Measurements from ENCODE around the gene PIEZO2.

PIEZO2 gene

DNA sequence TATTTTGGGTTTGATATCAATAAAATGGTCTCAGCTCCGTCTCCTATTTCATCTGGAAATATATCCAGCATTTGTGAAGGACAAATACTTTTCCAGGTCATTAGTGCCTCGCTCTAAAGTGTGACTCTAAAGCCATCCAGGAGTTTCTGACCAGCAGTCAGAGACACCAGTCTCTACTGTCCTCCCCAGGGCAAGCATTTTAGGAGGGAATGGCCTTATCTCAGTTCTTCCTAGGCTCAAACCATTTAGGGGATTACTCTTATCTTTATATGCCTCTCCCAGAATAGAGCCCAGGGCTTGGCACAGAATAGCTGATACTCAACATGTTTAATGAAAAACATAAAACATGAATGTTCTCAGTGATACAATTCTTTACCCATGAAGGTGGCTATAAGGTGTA, 436.0 kb downstream of the PIEZO2 start:
- TF ChIP-seq, protein P1, sequence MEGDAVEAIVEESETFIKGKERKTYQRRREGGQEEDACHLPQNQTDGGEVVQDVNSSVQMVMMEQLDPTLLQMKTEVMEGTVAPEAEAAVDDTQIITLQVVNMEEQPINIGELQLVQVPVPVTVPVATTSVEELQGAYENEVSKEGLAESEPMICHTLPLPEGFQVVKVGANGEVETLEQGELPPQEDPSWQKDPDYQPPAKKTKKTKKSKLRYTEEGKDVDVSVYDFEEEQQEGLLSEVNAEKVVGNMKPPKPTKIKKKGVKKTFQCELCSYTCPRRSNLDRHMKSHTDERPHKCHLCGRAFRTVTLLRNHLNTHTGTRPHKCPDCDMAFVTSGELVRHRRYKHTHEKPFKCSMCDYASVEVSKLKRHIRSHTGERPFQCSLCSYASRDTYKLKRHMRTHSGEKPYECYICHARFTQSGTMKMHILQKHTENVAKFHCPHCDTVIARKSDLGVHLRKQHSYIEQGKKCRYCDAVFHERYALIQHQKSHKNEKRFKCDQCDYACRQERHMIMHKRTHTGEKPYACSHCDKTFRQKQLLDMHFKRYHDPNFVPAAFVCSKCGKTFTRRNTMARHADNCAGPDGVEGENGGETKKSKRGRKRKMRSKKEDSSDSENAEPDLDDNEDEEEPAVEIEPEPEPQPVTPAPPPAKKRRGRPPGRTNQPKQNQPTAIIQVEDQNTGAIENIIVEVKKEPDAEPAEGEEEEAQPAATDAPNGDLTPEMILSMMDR (IDR thresholded peaks at IDR 0.05; ENCODE audit: insufficient read depth, low read depth, low read length, missing control alignments) = no peak
- DNase-seq (ENCODE audit: low read depth) = no peak
- H3K4me3 ChIP-seq (ENCODE audit: low read length) = no peak overlapping the region

DNA sequence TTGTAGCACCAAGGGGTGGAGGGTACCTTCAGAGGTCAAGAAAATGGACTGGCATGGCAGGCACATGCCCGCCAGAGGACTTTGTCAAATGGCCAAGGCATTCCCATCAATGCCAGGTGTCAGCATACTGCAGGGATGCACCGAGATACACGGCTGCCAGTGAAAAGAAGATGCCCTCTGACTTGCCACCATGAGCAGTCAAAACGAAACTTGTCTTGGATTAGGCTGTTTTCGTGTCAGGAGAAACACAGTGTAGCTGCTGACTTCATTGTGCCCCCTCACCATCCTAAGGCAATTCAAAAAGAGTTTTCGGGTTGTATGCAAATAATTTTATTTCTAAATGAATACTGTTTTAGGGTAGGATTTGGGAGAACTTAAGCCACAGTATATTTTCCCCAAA, 442.1 kb downstream of the PIEZO2 start:
- no peak overlapping the region for H3K4me3 ChIP-seq (ENCODE audit: low read length)
- TF ChIP-seq, protein P1 (IDR thresholded peaks at IDR 0.05; ENCODE audit: insufficient read depth, low read depth, low read length, missing control alignments) = no peak
- DNase-seq (ENCODE audit: low read depth) = no peak

DNA sequence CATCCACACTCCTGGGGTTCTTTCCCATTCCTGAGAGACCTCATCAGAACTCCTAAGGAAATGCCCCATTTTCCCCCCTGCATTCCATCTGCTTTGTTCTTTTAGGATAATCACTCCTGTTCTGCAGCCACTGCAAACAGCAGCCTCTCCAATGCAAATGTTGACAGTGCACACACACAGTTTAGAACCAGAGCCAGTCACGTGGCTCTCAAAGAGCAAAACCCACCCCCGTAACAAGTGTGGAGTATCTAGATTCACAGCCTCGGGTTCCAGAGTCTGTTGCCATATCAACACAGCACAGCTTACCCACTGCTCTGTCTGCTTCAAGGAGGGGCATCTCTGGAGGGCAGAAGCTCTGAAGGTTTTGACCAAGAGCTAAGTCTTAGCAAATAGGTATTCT, 443.6 kb downstream of the PIEZO2 start:
- DNase-seq (ENCODE audit: low read depth) = no peak
- TF ChIP-seq, protein P1 (IDR thresholded peaks at IDR 0.05; ENCODE audit: insufficient read depth, low read depth, low read length, missing control alignments) = no peak
- H3K4me3 ChIP-seq (ENCODE audit: low read length) = no peak overlapping the region

DNA sequence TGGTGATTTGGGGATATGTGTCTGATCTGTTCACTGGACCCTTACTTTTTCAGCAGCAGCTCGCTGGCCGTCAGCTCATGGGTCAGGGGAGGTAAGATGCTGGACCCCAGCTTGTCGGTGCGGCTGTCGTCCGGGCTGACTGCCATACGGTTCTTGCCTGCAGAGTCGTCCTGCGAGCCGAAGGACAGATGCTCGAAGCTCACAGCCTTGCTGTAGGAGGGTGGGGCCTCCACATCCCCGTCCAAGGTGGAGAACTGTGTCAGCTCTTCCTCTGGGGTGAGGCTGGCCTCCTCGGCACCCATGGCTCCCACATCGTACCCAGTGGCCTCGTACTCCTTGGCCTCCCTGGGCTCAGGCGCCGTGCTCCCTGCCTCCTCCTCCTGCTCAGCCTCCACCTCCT, 444.1 kb downstream of the PIEZO2 start:
- no peak for DNase-seq (ENCODE audit: low read depth)
- TF ChIP-seq, protein P1 (IDR thresholded peaks at IDR 0.05; ENCODE audit: insufficient read depth, low read depth, low read length, missing control alignments) = no peak

DNA sequence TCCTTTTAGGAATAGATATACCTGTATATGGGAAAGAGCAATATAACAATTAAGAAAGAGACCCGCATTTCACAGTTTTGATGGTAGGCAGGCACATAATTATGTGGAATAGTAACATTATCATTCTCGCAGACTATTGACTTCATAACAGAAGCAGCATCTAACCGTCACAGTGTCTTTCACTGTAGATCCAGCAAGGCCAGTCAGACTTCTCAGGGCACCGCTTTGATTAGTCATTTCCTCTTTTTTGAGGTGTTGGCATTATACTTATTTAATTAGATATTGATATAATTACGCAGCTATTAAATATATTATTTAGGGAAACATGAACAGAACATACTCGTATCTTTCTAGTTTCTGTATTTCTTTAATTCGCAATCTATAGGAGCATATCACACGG, 447.2 kb downstream of the PIEZO2 start:
- TF ChIP-seq, protein P1 (IDR thresholded peaks at IDR 0.05; ENCODE audit: insufficient read depth, low read depth, low read length, missing control alignments) = no peak
- H3K4me3 ChIP-seq (ENCODE audit: low read length) = no peak overlapping the region
- DNase-seq (ENCODE audit: low read depth) = no peak

More for the DNA sequence above, 444.1 kb downstream of the PIEZO2 start:
- H3K4me3 ChIP-seq (ENCODE audit: low read length) = no peak overlapping the region

DNA sequence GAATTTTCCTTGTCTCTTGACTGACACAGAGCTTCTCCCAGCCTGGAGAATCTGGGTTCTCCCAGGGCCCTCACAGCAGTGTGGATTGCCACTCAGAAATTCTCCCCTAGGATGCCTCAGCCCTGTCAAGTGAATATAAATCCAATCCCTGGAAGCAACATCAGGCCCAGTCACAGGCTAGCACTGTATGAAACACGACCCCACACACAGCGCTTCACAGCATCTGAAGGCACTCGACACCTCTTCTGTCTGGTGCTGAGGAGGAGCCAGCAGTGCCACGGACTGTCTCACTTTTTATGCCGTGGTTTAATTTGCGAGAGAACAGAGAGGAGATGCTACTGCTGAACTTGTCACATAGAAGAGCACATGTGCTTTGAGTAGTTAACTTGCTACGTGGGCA, 459.0 kb downstream of the PIEZO2 start:
- H3K4me3 ChIP-seq (ENCODE audit: low read length) = no peak overlapping the region
- TF ChIP-seq, protein P1 (IDR thresholded peaks at IDR 0.05; ENCODE audit: insufficient read depth, low read depth, low read length, missing control alignments) = no peak
- no peak for DNase-seq (ENCODE audit: low read depth)

DNA sequence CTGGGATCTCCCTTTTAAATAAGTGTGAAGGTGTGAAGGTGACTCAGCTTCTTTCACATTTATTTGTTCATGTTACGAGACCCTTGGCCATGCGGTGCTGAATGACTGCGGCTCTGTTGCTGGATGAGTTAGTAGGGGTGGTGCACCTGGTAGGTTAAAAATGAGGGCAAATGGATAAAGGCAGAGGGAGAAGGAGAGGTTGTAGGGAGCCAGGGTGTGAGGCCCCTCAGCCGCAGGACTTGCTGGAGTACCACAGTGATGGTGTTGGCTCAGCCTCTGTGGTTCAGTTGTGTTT, 459.4 kb downstream of the PIEZO2 start:
- TF ChIP-seq, protein P1 (IDR thresholded peaks at IDR 0.05; ENCODE audit: insufficient read depth, low read depth, low read length, missing control alignments) = no peak
- H3K4me3 ChIP-seq (ENCODE audit: low read length) = no peak overlapping the region
- no peak for DNase-seq (ENCODE audit: low read depth)
